HG03135 (cell line): ENCODE results near the gene CCDC167.

Experiments used
- ATAC-seq: cut with Tn5 transposase; IDR thresholded peaks from one replicate; pipeline ENCODE4 v1.9.1; 2021; ENCODE audit warnings: mild to moderate bottlenecking, moderate library complexity; ENCODE audit not compliant: unreplicated experiment

Gene CCDC167

GRCh38 chr6:37531026-37531425 is 31.3 kb upstream of the CCDC167 start:
- no peak for ATAC-seq

- no peak for ATAC-seq
Measured at GRCh38 chr6:37530297-37530696, 30.6 kb upstream of the CCDC167 start.

DNA sequence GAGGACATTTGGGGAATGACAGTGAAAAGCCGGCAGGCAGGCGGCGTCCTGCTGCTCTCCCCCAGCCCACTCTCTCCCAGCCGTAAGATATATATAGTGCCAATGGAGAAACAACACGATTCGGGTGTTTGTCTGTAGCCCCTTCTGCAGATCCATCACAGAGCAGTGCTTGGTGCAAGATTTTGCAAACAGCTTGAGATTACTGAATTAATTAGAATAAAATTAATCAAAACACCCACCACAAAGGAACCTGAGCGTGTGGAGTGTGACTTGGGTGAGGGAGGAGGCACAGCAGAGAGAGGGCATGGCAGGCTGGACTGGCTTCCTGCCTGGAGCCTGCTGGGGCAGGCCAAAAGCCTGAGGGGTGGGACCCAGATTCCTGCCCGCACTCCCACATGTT is 28.8 kb upstream of the CCDC167 start:
- no peak for ATAC-seq

- no peak for ATAC-seq
Measured at GRCh38 chr6:37525460-37526357, 26.0 kb upstream of the CCDC167 start.

- no peak for ATAC-seq
Measured at GRCh38 chr6:37524970-37525318, 25.3 kb upstream of the CCDC167 start.

- ATAC-seq = no peak
Measured at GRCh38 chr6:37524025-37524969, 24.6 kb upstream of the CCDC167 start.

GRCh38 chr6:37523412-37523811 is 23.7 kb upstream of the CCDC167 start:
- ATAC-seq = no peak

GRCh38 chr6:37522836-37523235 is 23.1 kb upstream of the CCDC167 start:
- no peak for ATAC-seq

GRCh38 chr6:37521674-37522073 is 22.0 kb upstream of the CCDC167 start:
- no peak for ATAC-seq

DNA sequence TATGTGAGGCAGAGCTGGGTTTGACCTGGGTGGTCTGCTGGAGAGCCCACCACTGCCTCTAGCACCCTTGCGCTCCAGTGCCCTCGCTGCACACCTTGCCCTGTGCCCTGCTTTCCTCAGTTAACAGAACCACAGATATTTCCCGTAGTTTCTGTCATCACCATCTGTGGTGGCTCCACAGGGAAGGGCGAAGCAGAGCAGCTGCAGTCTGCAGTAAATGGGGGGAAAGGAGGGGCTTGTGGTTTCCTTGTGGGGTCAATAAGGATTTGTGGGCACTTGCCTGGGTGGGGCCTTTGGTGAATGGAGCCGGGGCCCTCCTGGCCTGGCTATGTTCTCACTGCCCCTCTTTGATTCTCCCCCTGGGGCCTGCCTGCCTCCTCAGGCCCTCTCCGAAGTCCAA is 21.2 kb upstream of the CCDC167 start:
- no peak for ATAC-seq

GRCh38 chr6:37519461-37519860 is 19.8 kb upstream of the CCDC167 start:
- ATAC-seq = no peak

- ATAC-seq = no peak
Measured at GRCh38 chr6:37518116-37518515, 18.4 kb upstream of the CCDC167 start.

DNA sequence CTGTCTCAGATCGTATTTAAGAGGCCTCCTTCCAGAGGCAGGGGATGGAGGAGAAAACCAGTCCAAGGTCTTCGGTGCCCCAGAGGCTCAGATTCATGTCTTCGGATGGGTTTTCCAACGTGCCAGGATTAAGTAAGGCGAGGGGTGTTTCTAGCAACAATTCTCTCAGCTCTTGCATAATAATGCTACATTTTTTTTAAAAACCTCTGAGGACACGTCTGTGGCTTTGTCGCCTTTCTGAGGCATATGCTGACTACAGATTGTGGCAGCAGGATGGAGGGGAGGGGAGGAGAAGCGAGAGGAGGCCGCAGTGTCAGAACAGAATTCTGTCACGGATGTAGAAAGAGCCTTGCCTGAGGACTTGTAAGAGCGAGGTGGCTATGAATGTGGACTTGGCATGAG is 17.7 kb upstream of the CCDC167 start:
- ATAC-seq = no peak

DNA sequence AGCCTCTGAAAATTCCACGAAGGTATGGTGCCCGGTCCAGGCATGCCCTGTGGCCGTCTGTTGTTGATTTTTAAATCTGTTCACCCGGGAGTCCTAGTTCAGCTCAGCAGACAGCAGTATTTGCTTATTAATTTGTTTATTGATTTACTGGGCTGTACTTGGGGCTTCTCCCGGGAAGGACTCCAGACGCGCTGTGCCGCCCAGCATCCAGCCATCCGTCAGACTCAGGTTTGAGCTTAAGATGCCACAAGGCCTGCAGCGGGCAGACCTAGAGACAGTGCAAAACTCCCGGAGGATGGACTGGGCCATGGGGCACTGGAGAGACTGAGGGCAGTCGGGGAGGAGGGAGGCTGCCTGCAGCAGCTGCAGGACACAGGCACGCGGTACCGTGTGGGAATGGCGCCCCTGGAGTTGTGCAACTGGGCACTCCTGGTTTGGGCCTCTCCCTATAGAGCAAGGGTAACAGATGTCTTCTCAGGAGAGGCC is 17.3 kb upstream of the CCDC167 start:
- ATAC-seq = no peak

DNA sequence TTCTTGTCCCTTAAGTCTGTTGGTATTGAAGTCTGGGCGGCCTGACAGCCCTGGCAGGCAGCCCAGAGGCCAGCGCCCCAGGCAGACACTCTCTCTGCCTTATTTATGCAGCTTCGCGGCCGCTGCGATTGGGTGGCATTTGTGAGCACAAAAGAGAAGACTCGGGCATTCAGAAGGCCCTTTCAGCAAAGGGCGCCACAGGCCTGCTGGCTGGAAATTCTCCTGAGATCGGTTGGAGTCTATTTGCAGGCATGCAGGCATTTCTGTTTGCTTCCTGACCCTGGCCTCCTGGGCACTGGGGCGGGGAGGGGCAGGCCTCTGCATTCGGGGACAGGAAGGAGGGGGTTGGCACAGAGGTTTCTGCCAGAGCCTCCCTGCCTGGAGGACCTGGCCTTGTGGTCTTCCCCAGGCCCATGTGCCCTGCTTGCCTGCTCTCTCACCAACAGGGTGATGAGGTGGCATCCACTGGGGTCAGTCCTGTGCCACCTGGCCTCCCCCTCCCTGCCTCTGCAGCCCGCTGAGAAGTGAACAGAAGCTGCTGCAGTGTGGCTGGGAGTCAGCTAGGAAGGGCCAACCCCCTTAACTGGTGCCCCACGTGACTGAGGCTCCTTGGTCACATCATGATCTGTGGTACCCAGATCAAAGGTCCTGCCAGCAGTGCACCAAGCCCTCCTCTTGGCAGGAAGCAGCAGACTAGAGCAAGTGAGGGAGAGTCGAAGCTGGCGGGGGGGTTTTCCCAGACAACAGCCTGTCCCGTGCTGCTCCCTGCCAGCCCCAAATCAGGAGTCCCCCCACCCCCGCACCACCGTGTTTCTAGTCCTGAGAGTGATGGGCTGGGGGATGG is 16.6 kb upstream of the CCDC167 start:
- ATAC-seq = no peak

- ATAC-seq = no peak
Measured at GRCh38 chr6:37515712-37516075, 16.0 kb upstream of the CCDC167 start.

DNA sequence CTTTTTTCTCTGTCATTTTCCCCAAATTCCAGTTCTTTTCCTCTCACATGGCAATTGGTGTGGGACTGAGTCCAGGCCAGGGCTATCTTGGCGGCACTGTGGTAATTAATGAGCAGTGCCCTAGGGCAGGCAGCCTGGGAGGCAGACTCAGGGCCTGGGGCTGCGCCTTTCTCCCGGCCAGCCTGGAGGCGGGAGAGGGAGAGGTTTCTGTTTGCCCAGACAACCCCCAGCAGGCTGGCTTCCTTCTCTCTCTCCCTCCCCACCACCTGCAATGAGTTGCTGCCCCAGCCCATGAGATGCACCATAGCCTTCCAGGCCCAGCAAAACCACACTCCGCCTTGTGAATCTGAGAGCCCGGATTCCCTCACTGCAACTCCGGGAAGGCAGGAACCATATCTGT is 15.1 kb upstream of the CCDC167 start:
- no peak for ATAC-seq

GRCh38 chr6:37514321-37514771 is 14.7 kb upstream of the CCDC167 start:
- no peak for ATAC-seq

GRCh38 chr6:37513576-37513975 is 13.9 kb upstream of the CCDC167 start:
- ATAC-seq = no peak

GRCh38 chr6:37513155-37513554 is 13.5 kb upstream of the CCDC167 start:
- no peak for ATAC-seq
